ENCODE measurements around the gene FHIT. TPM values are rescaled to one million over a fixed set of nuclear protein-coding genes. Genes with fewer than 3 reads are reported as not detected.
"Not testable (repeated sequence)": the region's sequence is repeated elsewhere in the genome, so short reads cannot be mapped to it uniquely, and the experiment has no call there.

The FHIT gene
- total RNA-seq, 1 experiment from 2014 or later: 0.39 TPM

- DNase-seq (ENCODE audit: low read depth): no peak
Measured at GRCh38 chr3:59938828-59939227, 1312.4 kb downstream of the FHIT start.

DNA sequence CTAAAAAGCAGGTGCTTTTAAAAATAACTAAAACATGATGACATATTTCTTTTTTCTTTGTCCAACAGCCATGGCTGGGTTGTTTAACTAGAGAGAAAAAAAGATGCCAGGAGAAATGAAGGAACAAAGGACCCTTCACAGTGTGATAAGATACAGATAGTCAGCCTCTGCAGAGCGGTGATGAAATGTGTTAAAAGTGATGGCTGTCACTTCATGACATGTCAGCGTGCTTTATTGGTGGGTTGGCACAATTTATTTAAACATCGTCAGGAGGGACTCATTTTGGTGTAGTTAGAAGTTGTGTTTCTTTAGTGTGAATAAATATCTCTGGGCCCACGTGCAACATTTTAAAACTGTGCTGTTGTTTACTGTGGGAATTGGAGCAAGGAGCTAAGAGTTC, 1314.1 kb downstream of the FHIT start:
- DNase-seq (ENCODE audit: low read depth): no peak

DNA sequence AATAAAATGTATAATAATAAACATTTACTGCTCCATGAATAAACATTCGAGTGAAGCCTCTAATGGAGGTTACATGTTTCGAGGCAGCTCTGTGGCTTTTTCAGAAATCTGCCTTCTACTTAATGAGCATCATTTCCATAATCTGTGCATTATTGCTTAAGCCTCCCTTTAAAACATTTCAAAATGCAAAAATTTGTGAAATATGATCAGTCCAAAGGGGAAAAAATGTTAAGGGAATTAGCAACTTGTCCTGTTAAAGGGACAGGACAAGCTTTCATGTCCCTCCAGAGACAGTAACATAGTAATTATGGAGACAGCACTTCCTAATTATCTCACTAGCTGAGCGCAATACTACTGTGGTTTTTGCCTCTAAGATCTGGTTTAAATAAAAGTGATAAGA, 1314.8 kb downstream of the FHIT start:
- no peak for DNase-seq (ENCODE audit: low read depth)

GRCh38 chr3:59935025-59935424, 1316.2 kb downstream of the FHIT start:
- no peak for DNase-seq (ENCODE audit: low read depth)

- DNase-seq (ENCODE audit: low read depth): not testable (repeated sequence)
Measured at GRCh38 chr3:59934560-59934959, 1316.7 kb downstream of the FHIT start.

- no peak for DNase-seq (ENCODE audit: low read depth)
Measured at GRCh38 chr3:59930170-59930569, 1321.1 kb downstream of the FHIT start.

- DNase-seq (ENCODE audit: low read depth): no peak
Measured at GRCh38 chr3:59927056-59927455, 1324.2 kb downstream of the FHIT start.

- no peak for DNase-seq (ENCODE audit: low read depth)
Measured at GRCh38 chr3:59925946-59926345, 1325.3 kb downstream of the FHIT start.

- no peak for DNase-seq (ENCODE audit: low read depth)
Measured at GRCh38 chr3:59922192-59922591, 1329.1 kb downstream of the FHIT start.

DNA sequence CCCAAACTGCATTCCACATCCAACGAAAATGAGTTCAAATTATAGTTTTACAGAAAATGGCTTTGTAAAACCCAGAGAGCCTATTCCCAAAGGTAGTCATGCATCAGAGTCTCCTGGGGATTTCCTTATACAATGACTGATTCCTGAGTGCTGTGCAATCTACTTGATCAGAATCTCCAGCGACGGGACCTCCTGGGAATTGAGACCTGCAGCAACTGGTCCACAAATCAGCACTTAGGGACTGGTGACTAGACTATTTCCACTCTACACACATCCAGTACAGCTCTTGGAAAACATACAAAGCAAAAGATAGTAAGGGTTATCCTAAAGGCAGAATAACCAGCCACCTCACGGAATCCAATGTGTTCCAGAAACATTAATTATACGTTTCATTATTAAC, 1330.4 kb downstream of the FHIT start:
- DNase-seq (ENCODE audit: low read depth): no peak

- no peak for DNase-seq (ENCODE audit: low read depth)
Measured at GRCh38 chr3:59919586-59919985, 1331.7 kb downstream of the FHIT start.

- no peak for DNase-seq (ENCODE audit: low read depth)
Measured at GRCh38 chr3:59914251-59914650, 1337.0 kb downstream of the FHIT start.

DNA sequence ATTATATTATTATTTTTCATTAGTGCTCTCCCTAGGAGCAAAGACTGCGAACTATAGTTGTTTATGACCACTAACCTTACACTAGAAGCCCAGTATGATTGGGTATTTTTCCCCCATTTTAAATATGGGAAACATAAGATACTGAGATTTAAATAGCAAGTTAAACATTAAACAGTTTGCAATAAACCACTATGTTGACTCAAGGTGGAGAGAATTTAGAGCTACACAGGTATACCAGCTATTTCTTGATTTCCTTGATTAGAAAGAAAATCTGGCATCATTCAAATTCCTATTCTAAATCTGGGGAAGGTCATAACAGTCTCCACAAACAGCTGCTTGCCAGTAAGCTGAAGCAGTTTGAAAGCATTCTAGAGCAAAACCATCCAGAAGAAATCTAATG, 1337.6 kb downstream of the FHIT start:
- DNase-seq (ENCODE audit: low read depth): no peak

- no peak for DNase-seq (ENCODE audit: low read depth)
Measured at GRCh38 chr3:59908701-59909100, 1342.6 kb downstream of the FHIT start.

GRCh38 chr3:59908280-59908679, 1343.0 kb downstream of the FHIT start:
- DNase-seq (ENCODE audit: low read depth): no peak

DNA sequence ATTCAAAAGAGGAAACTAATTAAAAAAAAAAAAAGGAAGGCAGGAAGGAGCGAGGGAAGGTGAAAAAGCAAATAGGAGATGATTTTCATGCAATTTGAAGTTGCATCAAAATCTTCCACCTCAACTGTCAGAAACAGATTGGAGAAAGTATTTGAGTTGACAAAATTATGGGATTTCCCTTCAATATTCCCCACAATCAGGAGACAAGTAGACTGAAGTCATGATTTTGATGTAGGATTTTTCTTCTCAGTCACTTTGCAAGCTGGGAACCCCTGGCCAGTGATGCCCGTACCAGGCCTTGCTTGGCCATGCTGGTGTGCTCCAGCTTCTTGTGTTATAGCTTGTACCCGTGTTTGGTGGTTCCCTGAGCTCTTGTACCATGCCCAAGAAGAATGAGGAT, 1347.0 kb downstream of the FHIT start:
- DNase-seq (ENCODE audit: low read depth): no peak

DNA sequence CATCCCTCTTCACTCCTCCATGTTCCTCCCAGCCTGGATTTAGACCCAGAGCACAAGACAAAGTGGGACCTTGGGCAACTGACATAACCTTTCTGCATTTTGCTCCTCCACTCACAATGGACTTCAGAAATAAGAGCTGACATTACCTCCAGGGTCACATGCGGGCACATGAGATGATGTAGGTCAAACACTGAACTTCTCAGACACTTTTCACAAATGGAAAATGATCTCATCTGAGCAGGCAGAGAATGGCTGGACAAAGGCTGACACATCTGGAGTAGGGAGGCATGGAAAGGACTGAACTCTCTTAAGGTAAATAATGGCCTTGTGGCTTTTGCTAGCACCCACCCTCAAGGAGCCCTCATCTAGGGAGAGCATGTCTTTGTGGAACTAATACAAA, 1352.2 kb downstream of the FHIT start:
- DNase-seq (ENCODE audit: low read depth): no peak

- no peak for DNase-seq (ENCODE audit: low read depth)
Measured at GRCh38 chr3:59895972-59896371, 1355.3 kb downstream of the FHIT start.

- no peak for DNase-seq (ENCODE audit: low read depth)
Measured at GRCh38 chr3:59894425-59895121, 1356.7 kb downstream of the FHIT start.

DNA sequence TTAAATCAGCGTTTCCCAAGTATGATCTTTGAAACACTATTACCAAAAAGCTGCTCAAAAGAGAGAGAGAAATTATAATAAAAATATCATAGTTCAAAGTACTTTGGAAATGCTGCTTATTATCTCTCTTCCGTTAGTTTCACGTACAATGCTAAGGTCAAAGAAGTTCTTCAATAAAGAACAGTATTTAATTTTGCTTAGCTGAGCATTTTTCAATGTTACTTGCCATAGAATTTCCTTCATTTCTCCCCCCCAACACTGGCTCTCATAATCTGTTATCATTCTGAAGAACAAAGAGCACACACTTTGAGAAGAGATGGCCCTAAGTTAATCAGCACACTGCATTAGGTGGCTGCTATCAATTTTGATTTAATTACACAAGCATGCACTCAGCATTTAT, 1360.6 kb downstream of the FHIT start:
- DNase-seq (ENCODE audit: low read depth): no peak

- DNase-seq (ENCODE audit: low read depth): peak; percentile 54
Measured at GRCh38 chr3:59886790-59887189, 1364.5 kb downstream of the FHIT start.

DNA sequence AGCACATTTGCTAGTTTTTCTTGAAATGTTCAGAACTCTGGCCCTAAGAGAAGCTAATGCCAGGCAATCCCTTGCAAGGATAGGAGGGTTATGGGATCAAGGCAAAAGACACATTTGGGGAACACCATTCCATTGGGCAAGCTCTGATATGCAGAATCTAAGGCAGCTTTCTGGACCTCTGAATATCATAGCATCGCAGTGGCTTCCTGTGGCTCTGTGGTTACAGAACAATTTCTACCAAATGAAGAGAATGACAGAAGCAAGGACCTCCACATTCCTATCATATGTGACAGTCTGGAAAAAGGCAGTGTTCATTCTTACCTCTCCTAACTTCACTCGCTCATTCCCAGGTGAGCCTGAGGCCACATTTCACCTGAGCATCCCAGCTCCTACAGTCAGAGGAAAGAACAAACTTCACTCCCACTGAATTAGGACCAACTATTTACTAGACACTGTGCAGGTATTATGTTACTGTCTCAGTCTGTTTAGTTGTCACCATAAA, 1365.3 kb downstream of the FHIT start:
- DNase-seq (ENCODE audit: low read depth): peak; percentile 20

DNA sequence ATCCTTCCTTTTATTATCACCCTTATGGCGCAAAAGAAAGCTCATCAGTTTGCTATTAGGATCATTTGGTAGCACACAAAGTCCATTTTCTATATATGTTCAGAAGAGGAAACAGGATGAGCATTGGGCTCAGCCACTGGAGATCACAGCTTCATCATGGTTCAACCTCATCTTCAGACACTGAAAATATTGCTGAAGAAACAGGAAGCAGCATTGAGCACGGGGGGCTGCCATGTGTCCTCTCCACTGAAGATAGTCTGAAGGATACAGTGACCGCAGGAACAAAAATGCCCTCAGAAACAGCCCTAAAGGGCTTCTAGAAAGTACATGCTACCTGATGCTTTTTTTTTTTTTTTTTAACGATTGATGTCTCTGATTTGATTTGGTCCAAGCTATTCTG, 1366.2 kb downstream of the FHIT start:
- DNase-seq (ENCODE audit: low read depth): no peak

DNA sequence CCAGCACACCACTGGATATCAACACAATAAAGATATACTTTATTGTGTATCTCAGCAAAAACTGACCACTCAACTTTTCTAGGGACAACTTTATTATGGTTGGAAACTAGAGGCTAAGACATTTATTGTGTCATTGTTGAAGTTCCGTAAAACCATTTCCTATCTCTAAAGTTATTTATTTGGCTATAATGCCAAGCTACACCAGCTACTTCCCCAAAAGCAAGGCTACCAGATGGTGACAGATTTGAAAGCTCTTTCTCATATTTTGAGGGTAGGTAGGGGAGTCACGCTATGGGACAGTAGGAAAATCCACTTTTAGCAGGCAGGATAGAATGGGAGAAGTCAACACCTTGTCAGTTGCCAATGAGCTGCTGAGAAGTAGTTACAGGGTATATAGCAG, 1366.8 kb downstream of the FHIT start:
- no peak for DNase-seq (ENCODE audit: low read depth)

Measured in M059J (cell line).